Measurements from ENCODE around the gene RPRD1B. TPM values are rescaled to one million over a fixed set of nuclear protein-coding genes. Genes with fewer than 3 reads are reported as not detected.
A peak's percentile ranks its signal among the peaks of the same experiment; 100 is the strongest.

Gene RPRD1B
- polyA plus RNA-seq, 1 experiment = 23.7 TPM

GRCh38 chr20:37990571-37991151 lies 42.9 kb upstream of the RPRD1B start:
- no peaks in the 10 kb centered on the region for H3K27me3 ChIP-seq (ENCODE audit: control insufficient read depth, insufficient read depth, low read length)
- no peak overlapping the region for H3K4me3 ChIP-seq (ENCODE audit: low read depth, low read length)
- H3K27ac ChIP-seq (ENCODE audit: low read depth, low read length) = no peak overlapping the region
- H3K9me3 ChIP-seq (ENCODE audit: control insufficient read depth, insufficient read depth, low read length) = no peaks in the 10 kb centered on the region
- ChIA-PET CTCF (interaction anchor here (5.0 kb wide), 1 partner anchor 426 kb away, joined by 43 read pairs; no protein-coding TSS in a partner anchor), POLR2A (interaction anchor here (1.6 kb wide), 1 partner anchor 43 kb away, joined by 3 read pairs; the partner anchor contains the start of genes RPRD1B and TTI1)
- DNase-seq (ENCODE audit: low read depth, low spot score) = peak; percentile 59
- TF ChIP-seq CTCF (IDR thresholded peaks at IDR 0.05; ENCODE audit: low read depth, low read length) = no peak

- no peak for DNase-seq (ENCODE audit: low read depth, low spot score)
- Histone ChIP-seq H3K9me3 (ENCODE audit: control insufficient read depth, insufficient read depth, low read length) (no peaks in the 10 kb centered on the region), H3K27ac (ENCODE audit: low read depth, low read length) (no peak overlapping the region), H3K27me3 (ENCODE audit: control insufficient read depth, insufficient read depth, low read length) (no peaks in the 10 kb centered on the region), H3K4me3 (ENCODE audit: low read depth, low read length) (no peak overlapping the region)
- POLR2A ChIA-PET = interaction anchor here (1.6 kb wide), 1 partner anchor 42 kb away, joined by 3 read pairs; the partner anchor contains the start of genes RPRD1B and TTI1
- TF ChIP-seq CTCF (IDR thresholded peaks at IDR 0.05; ENCODE audit: low read depth, low read length) = no peak
- CTCF ChIA-PET = interaction anchor here (1.3 to 5.0 kb wide), 3 partner anchors 56 to 427 kb away, joined by 3 to 43 read pairs (median 4); partner anchors contain the start of gene VSTM2L
Observed at GRCh38 chr20:37991157-37991866, 42.2 kb upstream of the RPRD1B start.

- no peaks in the 10 kb centered on the region for H3K27me3 ChIP-seq (ENCODE audit: control insufficient read depth, insufficient read depth, low read length)
- no peak overlapping the region for H3K27ac ChIP-seq (ENCODE audit: low read depth, low read length)
- H3K4me3 ChIP-seq (ENCODE audit: low read depth, low read length) = no peak overlapping the region
- ChIA-PET POLR2A (no interaction called here), CTCF (interaction anchor here (1.0 to 5.0 kb wide), 6 partner anchors 29 to 427 kb away, joined by 3 to 43 read pairs (median 4); partner anchors contain the start of gene VSTM2L)
- H3K9me3 ChIP-seq (ENCODE audit: control insufficient read depth, insufficient read depth, low read length) = no peaks in the 10 kb centered on the region
- no peak for TF ChIP-seq CTCF (IDR thresholded peaks at IDR 0.05; ENCODE audit: low read depth, low read length)
- DNase-seq (ENCODE audit: low read depth, low spot score) = no peak
Observed at GRCh38 chr20:37991908-37992307, 41.6 kb upstream of the RPRD1B start.

GRCh38 chr20:37992802-37993409 lies 40.6 kb upstream of the RPRD1B start:
- Histone ChIP-seq H3K9me3 (ENCODE audit: control insufficient read depth, insufficient read depth, low read length) (no peaks in the 10 kb centered on the region), H3K27me3 (ENCODE audit: control insufficient read depth, insufficient read depth, low read length) (no peaks in the 10 kb centered on the region), H3K27ac (ENCODE audit: low read depth, low read length) (no peak overlapping the region), H3K4me3 (ENCODE audit: low read depth, low read length) (no peak overlapping the region)
- peak; percentile 33 for DNase-seq (ENCODE audit: low read depth, low spot score)
- ChIA-PET POLR2A (interaction anchor here (0.6 kb wide), 2 partner anchors 31 to 239 kb away, joined by 3 read pairs; no protein-coding TSS in a partner anchor), CTCF (interaction anchor here (0.5 to 5.0 kb wide), 45 partner anchors 8 to 896 kb away, joined by 3 to 43 read pairs (median 3); no protein-coding TSS in a partner anchor)
- TF ChIP-seq CTCF (IDR thresholded peaks at IDR 0.05; ENCODE audit: low read depth, low read length) = peak; percentile 51
